ENCODE data around the gene SAMD10. TPM values are rescaled to one million over a fixed set of nuclear protein-coding genes. Genes with fewer than 3 reads are reported as not detected.

SAMD10 gene
- total and polyA plus RNA-seq, 2 of the 8 experiments (the other 6 are each of a cell fraction or from before 2014, with no cell fraction given): 3.0 to 5.2 TPM

GRCh38 chr20:64009811-64010387 is 30.5 kb upstream of the SAMD10 start (continued):
- no peak for TF ChIP-seq RNF2 (IDR thresholded peaks at IDR 0.05; ENCODE audit: borderline replicate concordance, low read depth, low read length, missing control alignments, poor library complexity, severe bottlenecking)
- TF ChIP-seq SUZ12 (IDR thresholded peaks at IDR 0.05; ENCODE audit: low read length): no peak
- no peak for TF ChIP-seq JUN (IDR thresholded peaks at IDR 0.05; ENCODE audit: low read depth, low read length)
- TF ChIP-seq KDM4A (IDR thresholded peaks at IDR 0.05; ENCODE audit: low read depth, low read length, severe bottlenecking): no peak
- no peak for TF ChIP-seq USF2 (IDR thresholded peaks at IDR 0.05; ENCODE audit: low read length)
- TF ChIP-seq NANOG (IDR thresholded peaks at IDR 0.05; ENCODE audit: insufficient read depth, low read depth, low read length, poor library complexity, severe bottlenecking): no peak
- no peak for TF ChIP-seq ATF3 (IDR thresholded peaks at IDR 0.05; ENCODE audit: insufficient read depth, low read depth, low read length)

Data from H1 (cell line).